ENCODE results near the gene PARN.

The PARN gene, protein sequence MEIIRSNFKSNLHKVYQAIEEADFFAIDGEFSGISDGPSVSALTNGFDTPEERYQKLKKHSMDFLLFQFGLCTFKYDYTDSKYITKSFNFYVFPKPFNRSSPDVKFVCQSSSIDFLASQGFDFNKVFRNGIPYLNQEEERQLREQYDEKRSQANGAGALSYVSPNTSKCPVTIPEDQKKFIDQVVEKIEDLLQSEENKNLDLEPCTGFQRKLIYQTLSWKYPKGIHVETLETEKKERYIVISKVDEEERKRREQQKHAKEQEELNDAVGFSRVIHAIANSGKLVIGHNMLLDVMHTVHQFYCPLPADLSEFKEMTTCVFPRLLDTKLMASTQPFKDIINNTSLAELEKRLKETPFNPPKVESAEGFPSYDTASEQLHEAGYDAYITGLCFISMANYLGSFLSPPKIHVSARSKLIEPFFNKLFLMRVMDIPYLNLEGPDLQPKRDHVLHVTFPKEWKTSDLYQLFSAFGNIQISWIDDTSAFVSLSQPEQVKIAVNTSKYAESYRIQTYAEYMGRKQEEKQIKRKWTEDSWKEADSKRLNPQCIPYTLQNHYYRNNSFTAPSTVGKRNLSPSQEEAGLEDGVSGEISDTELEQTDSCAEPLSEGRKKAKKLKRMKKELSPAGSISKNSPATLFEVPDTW

DNA sequence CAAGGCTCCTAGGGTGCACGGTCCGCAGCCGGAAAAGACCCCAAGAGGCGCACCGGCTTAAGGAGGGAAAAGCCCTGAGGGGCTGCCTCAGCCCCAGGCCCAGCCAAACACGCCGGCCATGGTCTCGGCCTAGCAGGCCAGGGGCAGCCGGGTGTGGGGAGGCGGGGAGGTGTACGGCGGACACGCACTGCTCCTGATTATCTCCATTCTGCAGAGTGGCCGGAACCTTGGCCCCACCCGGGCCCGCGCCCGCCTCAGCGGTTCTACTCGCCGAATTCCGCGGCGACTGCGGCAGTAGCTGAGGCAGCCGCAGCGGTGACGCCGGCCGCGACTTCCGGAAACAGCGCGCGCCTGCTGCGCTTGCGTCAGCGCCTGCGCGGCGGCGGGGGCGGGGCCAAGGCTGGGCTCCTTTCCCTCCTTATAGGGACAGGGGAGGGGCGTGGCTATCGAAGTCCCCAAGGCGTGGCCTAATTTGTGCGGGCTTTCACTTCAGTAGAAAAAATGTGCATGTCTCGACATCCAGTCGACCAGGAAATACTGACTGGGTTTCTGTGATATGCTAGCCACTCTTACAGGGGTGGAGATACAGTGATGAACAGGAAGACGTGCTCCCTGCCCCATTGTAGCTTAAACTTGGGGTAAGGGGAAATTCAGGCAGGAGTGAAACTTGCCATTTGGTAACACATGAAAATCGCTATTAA lies at the start of gene PARN:
Gene PARN, minus strand, starts transcription at position 342 of the 701 bp plus-strand sequence. Its CDS starts 135 bp downstream, at position 207.
- in situ Hi-C loops (cut with HindIII; ENCODE audit: low pct_unique_long_range_greater_than_20kb, low sequenced_read_pairs): no loop called here
- peak; percentile 92 to 97 for DNase-seq (ENCODE audit: low read depth in 1 of 2, low spot score in 1 of 2)
- no peak for TF ChIP-seq JUND (IDR thresholded peaks at IDR 0.05; ENCODE audit: low read depth)

DNA sequence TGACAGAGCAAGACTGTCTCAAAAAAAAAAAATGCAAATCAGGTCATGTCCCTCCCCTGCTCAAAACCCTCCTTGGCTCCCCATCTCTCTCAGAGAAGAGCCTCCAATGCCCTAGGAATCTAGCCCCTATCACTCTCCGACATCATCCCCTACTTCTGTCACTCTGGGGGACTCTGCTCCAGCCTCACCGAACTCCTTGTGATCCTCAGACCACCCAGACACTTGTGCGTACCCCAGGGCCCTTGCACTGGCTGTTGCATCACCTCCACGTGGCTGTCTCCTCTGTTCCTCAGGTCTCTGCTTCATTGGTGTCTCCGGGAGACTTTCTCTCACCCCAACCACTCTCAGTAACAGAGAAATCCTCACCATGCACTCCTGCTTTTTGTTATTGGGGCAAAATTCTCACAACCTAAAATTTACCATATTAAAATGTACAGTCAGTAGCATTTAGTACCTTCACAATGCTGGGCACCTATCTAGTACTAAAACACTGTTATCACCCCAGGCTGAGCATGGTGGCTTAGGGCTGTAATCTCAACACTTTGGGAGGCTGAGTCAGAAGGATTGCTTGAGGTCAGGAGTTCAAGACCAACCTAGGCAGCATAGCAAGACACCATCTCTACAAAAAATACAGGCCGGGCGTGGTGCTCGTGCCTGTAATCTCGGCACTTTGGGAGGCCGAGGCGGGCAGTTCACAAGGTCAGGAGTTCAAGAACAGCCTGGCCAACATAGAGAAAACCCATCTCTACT lies 48.9 kb upstream of the PARN start:
- no peak for DNase-seq (ENCODE audit: low read depth in 1 of 2, low spot score in 1 of 2)
- no peak for TF ChIP-seq JUND (IDR thresholded peaks at IDR 0.05; ENCODE audit: low read depth)
- in situ Hi-C loops (cut with HindIII; ENCODE audit: low pct_unique_long_range_greater_than_20kb, low sequenced_read_pairs): no loop called here

DNA sequence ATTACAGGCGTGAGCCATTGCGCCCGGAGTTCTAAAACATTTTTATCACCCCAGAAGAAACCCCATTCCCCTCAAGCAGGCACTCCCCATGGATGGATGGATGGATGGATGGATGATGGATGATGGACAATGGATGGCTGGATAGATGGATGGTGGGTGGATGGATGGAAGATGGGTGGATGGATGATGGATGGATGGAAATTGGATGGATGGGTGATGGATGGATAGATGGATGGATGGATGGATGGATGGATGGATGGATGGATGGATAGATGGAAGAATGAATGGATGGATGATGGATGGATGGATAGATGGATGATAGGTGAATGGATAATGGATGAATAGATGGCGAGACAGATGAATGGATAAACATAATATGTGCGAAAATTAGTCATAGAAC lies 47.6 kb upstream of the PARN start:
- no peak for DNase-seq (ENCODE audit: low read depth in 1 of 2, low spot score in 1 of 2)
- in situ Hi-C loops (cut with HindIII; ENCODE audit: low pct_unique_long_range_greater_than_20kb, low sequenced_read_pairs): no loop called here
- no peak for TF ChIP-seq JUND (IDR thresholded peaks at IDR 0.05; ENCODE audit: low read depth)

DNA sequence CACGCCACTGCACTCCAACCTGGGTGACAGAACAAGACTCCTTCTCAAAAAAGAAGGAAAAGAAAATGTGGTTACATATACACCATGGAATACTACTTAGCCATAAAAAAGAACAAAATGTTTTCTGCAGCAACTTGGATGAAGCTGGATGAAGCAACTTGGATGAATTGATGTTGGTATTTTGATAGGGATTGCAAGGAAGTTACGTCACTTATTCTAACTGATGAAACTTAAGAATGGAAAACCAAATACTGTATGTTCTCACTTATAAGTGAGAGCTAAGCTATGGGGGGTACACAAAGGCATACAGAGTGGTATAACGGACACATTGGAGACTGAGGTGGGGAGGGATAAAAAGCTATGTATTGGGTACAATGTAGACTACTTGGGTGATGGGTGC lies 46.6 kb upstream of the PARN start:
- in situ Hi-C loops (cut with HindIII; ENCODE audit: low pct_unique_long_range_greater_than_20kb, low sequenced_read_pairs): no loop called here
- no peak for DNase-seq (ENCODE audit: low read depth in 1 of 2, low spot score in 1 of 2)
- TF ChIP-seq JUND (IDR thresholded peaks at IDR 0.05; ENCODE audit: low read depth): no peak

DNA sequence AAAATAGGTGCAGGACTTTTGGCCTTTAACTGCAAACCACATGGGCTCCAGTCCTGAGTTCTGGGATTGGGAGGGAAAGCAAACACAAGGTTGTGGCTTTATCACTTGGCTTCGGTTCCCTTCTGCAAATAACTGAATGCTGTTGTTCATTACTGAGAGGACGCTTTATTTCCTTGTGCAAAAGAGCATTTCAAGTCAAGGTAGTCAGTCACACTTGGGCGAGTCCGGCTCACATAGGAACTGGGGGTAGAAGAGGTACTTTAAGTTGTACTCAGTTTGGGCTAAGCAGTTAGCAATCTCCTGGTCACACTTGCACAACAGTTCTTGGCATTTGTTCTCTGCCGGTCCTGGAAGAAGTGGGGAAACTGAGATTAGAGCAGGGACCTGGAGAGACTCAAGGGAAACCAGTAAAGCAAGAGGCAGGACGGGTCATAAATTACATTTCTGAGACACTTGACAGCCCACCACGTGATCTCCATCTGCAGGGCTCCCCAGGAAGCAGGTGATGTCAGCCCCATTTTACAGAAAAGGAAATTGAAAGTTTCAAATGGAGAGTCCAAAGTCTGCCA lies 42.4 kb upstream of the PARN start:
- in situ Hi-C loops (cut with HindIII; ENCODE audit: low pct_unique_long_range_greater_than_20kb, low sequenced_read_pairs): no loop called here
- no peak for TF ChIP-seq JUND (IDR thresholded peaks at IDR 0.05; ENCODE audit: low read depth)
- DNase-seq (ENCODE audit: low read depth in 1 of 2, low spot score in 1 of 2): peak in 1 of 2 experiments; percentile 34

DNA sequence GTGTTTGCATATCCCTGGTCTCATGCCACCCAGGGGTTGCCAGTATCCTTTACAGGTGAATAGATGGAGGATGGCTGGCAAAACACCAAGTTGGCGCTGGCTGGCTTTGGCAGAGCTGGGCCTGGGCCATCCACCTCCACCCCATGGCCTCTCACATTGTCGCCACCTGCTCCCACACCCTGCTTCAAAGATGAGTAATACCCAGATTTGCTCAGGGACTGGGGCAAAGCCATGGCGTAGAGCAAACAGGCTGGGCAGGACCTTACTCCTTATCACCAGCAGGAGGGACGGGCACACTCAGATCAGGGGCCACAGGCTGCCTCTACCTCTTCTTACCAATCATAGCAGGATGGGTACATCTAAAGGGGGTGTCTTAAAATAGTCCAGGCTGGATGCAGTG lies 39.7 kb upstream of the PARN start:
- TF ChIP-seq JUND (IDR thresholded peaks at IDR 0.05; ENCODE audit: low read depth): no peak
- peak in 1 of 2 experiments; percentile 3 for DNase-seq (ENCODE audit: low read depth in 1 of 2, low spot score in 1 of 2)
- in situ Hi-C loops (cut with HindIII; ENCODE audit: low pct_unique_long_range_greater_than_20kb, low sequenced_read_pairs): no loop called here

DNA sequence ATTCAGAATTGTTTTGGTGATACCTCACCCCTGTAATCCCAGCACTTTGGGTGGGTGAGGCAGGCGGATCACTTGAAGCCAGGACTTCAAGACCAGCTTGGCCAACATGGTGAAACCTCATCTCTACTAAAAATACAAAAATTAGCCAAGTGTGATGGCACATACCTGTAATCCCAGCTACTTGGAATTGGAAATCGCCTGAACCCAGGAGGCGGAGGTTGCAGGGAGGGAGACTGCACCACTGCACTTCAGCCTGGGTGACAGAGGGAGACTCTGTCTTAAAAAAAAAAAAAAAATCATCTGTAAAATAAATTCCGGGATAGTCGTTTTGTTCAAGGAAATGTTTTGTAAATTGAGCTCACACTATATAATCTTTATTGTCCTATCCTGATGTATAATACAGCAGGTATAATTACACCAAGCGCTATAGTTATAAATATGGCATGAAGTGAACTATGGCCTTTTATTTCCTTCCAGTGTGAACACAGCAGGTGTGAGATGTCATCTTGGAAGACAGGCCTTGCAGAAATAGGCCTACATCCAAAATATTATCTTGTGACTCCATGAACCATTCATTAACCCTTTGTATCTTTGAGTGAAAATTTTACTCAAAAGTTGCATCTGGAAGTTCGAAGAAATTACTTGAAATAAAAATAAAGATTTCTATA lies 38.6 kb upstream of the PARN start:
- TF ChIP-seq JUND (IDR thresholded peaks at IDR 0.05; ENCODE audit: low read depth): no peak
- in situ Hi-C loops (cut with HindIII; ENCODE audit: low pct_unique_long_range_greater_than_20kb, low sequenced_read_pairs): no loop called here
- DNase-seq (ENCODE audit: low read depth in 1 of 2, low spot score in 1 of 2): no peak

DNA sequence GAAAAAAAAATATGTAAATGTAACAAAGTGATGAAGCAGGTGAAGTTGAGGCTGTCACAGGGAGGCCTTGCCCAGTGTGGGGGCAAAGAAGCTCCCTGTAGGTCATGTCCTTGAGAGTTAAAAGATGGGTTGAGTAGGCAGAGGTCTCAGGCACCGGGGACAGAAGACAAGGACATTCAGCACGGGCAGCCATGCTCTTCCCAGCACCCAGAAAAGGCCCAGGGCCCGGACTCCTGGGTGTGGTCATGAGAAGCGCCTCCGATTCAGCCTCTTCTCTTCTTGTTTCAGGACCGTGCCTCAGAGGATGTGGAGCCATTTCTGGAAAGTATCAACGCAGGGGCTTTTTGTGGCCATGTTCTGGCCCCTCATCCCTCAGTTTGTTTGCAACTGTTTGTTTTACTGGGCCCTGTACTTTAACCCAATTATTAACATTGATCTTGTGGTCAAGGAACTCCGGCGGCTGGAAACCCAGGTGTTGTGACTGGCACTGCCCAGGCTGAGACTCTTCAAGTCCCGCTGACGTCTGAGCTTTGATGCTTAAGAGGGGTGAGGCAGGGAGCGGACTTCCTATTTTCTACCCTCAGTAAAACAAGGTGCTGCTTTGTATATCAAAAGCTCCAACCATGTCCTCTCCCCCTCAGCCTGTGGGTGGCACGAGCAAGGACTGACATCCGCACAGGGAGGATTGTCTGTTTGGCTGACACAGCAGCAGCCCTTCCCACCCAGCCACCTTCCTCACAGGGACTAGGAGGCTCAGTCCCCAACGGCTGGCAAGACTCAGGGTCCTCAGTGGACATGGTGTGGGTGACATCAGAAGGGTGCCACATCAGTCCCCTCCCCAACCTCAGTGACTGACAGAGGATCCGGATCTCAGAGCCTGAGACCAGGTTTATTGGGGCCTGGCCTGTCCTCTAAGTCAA lies 37.5 kb upstream of the PARN start:
- DNase-seq (ENCODE audit: low read depth in 1 of 2, low spot score in 1 of 2): no peak
- in situ Hi-C loops (cut with HindIII; ENCODE audit: low pct_unique_long_range_greater_than_20kb, low sequenced_read_pairs): no loop called here
- no peak for TF ChIP-seq JUND (IDR thresholded peaks at IDR 0.05; ENCODE audit: low read depth)

DNA sequence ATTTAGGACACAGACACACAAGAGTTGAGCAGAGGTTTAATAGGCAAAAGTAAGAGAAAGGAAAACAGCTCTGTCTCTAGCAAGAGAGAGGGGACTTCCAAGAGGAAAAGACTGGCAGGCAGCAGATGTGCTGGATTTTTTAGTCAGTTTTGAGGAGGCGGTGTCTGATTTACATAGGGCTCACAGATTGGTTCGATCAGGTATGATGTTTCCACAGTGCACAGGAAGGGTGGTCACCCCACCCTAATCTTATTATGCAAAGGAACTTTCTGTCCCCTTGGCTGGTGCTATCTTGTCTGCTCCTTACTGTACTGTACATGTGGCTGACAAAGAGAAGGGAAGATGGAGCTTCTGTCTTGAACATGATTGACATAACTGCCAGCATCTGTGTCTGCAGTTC lies 28.0 kb upstream of the PARN start:
- TF ChIP-seq JUND (IDR thresholded peaks at IDR 0.05; ENCODE audit: low read depth): no peak
- in situ Hi-C loops (cut with HindIII; ENCODE audit: low pct_unique_long_range_greater_than_20kb, low sequenced_read_pairs): no loop called here
- DNase-seq (ENCODE audit: low read depth in 1 of 2, low spot score in 1 of 2): peak in 1 of 2 experiments; percentile 46

DNA sequence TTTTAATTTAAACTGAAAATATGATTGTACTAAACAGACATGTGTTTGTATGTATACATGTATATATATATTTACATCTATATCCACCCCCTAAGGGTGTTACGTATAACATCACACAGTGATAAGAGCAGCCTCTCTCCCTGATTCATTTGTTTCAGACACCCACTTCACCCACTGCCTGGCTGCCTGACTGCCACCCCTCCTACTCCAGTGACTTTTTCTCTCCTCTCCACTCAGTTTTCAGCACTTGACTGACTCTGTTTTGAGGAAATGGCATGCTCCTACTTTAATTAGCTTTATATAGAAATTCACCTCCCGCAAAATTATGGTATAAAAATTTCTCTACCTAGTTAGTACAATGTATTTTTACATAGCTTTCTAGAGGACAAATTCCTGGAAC lies 22.7 kb upstream of the PARN start:
- in situ Hi-C loops (cut with HindIII; ENCODE audit: low pct_unique_long_range_greater_than_20kb, low sequenced_read_pairs): no loop called here
- no peak for TF ChIP-seq JUND (IDR thresholded peaks at IDR 0.05; ENCODE audit: low read depth)

DNA sequence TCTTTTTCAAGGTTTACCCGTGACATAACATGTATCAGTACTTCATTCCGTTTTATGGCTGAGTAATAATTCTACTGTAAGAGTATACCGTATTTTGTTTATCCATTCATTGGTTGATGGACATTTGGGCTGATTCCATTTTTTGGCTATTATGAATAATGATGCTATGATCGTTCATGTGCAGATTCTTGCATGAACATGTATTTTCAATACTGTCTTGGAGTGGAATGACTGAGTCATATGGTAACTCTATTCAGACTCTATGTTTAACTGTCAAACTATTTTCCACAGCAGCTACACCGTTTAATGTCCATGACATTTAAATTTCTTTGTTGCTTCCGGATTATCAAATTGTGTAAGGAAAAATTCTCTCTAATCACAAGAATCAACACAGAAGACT lies 20.6 kb upstream of the PARN start:
- no peak for DNase-seq (ENCODE audit: low read depth in 1 of 2, low spot score in 1 of 2)
- in situ Hi-C loops (cut with HindIII; ENCODE audit: low pct_unique_long_range_greater_than_20kb, low sequenced_read_pairs): no loop called here
- TF ChIP-seq JUND (IDR thresholded peaks at IDR 0.05; ENCODE audit: low read depth): no peak

More for the DNA sequence above, 22.7 kb upstream of the PARN start:
- DNase-seq (ENCODE audit: low read depth in 1 of 2, low spot score in 1 of 2): no peak

All from T47D (cell line).